T-helper 2 cell (primary cell): ENCODE measurements around the gene ZDHHC5.

ENCODE experiments used
- DNase-seq, 5 experiments: peaks; one replicate each; pipeline versions ENCODE4 v3.0.0 to v3.0.0-alpha.2; 2012 to 2022
- total RNA-seq, 2 donors: gene quantifications; one replicate each; lab custom pipeline; 2026; lab: John Stamatoyannopoulos, UW

Gene ZDHHC5, protein sequence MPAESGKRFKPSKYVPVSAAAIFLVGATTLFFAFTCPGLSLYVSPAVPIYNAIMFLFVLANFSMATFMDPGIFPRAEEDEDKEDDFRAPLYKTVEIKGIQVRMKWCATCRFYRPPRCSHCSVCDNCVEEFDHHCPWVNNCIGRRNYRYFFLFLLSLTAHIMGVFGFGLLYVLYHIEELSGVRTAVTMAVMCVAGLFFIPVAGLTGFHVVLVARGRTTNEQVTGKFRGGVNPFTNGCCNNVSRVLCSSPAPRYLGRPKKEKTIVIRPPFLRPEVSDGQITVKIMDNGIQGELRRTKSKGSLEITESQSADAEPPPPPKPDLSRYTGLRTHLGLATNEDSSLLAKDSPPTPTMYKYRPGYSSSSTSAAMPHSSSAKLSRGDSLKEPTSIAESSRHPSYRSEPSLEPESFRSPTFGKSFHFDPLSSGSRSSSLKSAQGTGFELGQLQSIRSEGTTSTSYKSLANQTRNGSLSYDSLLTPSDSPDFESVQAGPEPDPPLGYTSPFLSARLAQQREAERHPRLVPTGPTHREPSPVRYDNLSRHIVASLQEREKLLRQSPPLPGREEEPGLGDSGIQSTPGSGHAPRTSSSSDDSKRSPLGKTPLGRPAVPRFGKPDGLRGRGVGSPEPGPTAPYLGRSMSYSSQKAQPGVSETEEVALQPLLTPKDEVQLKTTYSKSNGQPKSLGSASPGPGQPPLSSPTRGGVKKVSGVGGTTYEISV
- total RNA-seq: 69.8 to 80.3 reads per million in 2 donors

GRCh38 chr11:57667736-57668433 is at the start of gene ZDHHC5:
Gene ZDHHC5, plus strand, starts transcription at chr11:57668114. Its CDS starts 4,977 bp downstream, at chr11:57673091.
- DNase-seq: peak; percentile 98 to 100 (median 100)

DNA sequence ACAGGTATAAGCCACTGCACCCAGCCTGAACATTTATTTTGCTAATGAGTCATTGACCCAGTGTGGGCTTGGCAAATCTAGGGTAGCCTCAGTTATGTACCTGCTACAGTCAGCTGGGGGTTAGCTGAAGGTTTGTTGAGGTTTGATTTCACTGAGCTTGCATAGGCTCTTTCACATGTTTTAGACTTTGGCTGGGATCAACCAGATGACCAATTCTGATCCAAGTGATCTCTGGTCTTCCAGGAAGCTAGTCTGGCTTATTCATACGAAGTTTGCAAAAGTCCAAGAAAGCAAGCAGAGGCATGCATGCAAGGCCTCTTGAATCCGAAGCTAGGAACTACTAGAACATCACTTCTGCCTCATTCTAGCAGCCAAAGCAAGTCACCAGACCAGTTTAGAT is 49.5 kb upstream of the ZDHHC5 start:
- no peak for DNase-seq

DNA sequence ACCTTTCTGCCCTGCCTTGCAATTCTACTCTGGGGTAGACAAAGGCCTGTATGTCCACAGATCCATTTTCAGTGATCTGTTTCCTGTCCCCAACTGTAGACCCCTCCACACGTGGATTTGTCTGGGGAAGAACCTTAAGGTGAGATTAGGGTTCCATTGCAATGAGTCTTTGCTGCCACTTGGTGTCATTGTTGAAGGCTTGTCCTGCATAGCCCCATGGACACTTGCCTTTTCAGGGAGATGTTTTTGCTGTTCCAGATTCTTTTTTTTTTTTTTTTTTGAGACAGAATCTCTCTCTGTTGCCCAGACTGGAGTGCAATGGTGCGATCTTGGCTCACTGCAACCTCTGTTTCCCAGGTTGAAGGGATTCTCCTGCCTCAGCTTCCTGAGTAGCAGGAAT is 48.6 kb upstream of the ZDHHC5 start:
- no peak for DNase-seq

GRCh38 chr11:57620467-57620866 is 47.4 kb upstream of the ZDHHC5 start:
- DNase-seq: no peak

DNA sequence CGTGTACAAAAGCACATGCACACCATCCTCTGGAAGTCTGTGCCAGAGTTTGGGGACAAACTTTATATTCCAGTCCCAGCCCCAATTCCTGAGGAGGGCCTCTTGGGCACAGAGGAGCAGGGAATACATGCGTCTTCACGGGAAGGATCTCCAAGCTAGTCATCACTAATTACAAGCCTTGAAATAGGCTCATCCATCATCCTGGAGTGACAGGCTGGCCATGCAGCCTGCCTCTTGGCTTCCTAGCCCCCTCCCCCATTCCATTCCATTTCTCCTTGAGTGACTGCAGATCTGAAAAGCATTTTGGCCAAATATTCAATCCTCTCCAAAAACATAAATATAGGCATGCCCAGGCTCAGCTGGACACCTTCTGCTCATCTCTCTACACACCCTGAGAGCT is 45.7 kb upstream of the ZDHHC5 start:
- no peak for DNase-seq

GRCh38 chr11:57624864-57625263 is 43.0 kb upstream of the ZDHHC5 start:
- no peak for DNase-seq

DNA sequence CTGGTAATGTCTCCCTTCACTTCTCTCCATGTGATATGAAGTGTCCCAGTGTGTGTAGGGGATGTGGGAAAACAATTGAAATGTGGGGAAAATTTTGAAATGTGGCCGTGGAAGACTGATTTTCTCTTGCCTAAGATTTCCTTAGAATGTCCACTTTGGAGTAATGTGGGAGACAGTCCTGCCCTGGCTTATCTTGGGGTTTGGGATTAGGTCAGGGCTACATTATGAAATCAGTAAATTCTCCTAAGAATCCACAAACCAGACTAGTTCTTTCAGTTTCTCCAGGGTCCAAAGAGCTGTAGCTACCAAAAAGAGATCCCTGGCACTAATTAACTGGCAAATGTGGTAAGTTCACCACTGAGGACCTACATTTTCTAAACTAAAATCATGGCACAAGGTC is 41.0 kb upstream of the ZDHHC5 start:
- DNase-seq: no peak

DNA sequence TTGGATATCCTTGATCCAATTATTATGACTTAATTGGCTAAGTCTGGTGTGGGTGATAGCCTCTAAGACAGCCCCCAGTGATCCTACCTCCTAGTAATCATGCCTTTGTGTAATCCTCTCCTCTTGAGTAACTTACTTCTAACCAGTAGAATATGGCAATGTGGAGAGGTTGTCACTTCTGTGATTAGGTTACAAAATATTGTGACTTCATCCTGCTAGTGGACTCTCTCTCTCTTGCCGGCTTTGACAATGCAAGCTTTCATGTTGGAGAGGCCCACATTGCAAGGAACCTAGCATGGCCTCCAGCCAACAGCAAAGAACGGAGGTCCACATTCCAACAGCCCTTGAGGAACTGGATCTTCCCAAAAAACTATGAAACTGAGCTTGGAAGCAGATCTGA is 37.7 kb upstream of the ZDHHC5 start:
- no peak for DNase-seq

DNA sequence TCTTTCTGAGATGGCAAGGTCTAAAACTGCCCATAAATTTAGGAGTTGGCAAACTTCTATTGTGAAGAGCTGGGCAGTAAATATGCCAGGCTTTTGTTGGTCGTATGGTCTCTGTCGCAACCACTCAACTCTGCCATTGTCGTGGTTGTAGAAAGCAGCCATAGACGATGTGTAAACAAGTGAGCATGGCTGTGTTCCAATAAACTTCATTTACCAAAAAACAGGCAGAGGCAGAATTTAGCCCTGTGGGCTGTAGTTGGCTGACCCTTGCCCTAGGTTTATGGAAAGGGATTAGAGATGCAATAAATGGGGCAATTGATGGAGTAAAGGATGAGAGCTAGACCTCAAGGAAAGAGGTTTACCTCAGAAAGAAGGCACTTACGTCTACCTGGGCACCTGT is 35.8 kb upstream of the ZDHHC5 start:
- no peak for DNase-seq

DNA sequence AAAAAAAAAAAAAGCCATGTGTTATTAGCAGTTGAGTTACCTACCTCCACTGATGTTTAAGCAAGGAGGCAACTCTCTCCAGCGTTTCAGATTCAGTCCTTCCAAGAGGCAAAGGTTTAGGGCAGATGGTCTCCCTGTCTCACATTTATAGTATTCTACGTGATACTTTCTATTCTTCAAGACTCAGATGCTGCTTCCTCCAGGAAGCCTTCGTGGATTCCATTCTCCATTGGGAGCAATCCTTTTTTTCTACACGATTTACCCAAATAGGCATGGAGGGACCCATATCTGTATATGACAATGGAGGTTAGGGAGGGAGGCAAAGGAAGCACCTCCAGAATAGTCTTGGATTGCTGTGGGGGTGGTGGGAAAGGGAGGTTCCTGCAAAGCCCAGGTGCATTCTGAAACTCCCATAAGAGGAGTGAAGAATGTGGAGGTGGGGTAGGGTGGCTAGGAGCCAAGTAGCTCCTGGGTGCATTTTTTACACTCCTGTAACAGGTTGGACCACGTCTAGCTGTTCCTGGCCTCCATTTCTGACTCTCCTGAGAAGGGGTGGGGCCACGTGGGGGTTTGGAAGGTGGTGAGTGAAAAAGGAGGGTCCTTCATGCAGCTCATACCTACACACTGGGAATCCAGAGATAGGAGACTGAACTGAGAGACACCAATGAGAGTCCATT is 34.4 kb upstream of the ZDHHC5 start:
- no peak for DNase-seq

DNA sequence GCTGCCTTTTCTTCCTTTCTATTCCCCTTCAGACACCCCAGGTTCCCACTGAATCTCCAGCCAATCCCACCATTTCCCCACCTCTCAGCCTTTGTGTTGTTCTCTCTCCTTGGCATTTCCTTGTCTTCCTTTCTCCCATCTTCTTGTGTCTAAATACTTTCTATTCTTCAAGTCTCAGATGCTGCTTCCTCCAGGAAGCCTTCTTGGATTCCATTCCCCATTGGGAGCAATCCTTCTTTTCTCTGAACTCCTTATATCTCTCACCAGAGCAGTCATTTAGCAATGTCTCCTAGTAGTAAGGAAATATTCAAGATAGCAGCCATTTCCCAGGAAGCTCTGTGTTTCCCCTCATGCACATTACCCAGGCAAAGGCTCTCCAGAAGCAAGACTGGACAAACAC is 33.6 kb upstream of the ZDHHC5 start:
- no peak for DNase-seq

- no peak for DNase-seq
These were observed 32.7 kb upstream of the ZDHHC5 start for GRCh38 chr11:57635246-57635645.

DNA sequence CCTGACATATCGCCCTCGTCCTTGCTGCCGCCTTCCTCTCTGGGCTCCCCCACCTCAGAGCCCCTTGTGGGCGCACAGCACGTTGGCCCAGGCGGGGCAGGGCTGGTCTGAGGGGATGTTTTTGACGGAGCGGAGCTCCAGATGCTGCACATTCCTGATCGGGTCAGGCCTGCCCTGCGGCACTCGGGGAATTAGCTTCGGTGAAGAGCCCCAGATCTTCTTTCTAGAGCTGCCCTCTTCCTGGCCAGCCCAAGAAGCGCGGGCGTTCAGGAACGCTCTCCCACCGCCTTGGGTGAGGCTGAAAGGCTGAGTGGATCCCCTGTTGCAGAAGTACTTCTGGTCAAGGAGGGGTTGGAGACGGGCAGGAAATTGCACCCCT is 30.3 kb upstream of the ZDHHC5 start:
- no peak for DNase-seq

DNA sequence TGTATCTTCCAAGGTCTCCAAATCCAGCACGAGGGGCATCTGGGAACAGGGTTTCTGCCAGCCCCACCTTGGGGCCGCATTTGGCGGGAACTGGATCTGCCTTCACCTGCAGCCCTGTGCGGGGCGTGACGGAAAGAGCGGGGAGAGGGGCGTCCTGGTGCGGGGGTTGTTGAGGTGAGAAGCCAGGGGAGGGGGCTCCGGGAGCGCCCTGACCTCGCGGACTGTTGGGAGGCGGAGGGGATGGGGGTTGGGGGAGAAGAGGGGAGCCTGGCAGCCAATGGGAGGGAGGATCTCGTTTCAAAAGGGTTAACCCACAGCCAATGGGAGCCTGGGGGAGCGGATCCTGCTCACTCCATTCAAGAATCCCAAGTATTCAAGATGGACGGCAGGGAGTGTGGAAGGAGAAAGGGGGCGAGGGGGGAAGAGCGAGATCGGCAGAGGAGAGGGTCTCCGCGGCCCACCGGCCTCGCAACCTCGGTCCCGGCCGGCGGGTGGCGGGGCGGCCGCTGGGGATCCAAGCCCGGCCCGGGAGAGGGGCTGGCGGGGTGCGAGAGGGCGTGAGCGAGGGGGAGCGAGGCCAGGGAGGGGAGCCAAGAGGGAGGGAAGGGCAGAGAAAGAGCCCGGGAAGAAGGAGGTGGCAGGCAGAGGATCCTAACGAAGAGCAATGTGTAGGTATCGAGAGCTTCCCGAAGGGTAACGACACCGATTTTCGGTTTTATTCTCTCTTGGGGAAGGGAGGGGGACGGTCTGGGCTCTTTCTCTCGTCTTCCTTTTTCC is 29.7 kb upstream of the ZDHHC5 start:
- no peak for DNase-seq

GRCh38 chr11:57638811-57639320 is 29.0 kb upstream of the ZDHHC5 start:
- DNase-seq: peak in 1 of 5 experiments; percentile 57

- DNase-seq: no peak
These were observed 28.4 kb upstream of the ZDHHC5 start for GRCh38 chr11:57639321-57640067.

DNA sequence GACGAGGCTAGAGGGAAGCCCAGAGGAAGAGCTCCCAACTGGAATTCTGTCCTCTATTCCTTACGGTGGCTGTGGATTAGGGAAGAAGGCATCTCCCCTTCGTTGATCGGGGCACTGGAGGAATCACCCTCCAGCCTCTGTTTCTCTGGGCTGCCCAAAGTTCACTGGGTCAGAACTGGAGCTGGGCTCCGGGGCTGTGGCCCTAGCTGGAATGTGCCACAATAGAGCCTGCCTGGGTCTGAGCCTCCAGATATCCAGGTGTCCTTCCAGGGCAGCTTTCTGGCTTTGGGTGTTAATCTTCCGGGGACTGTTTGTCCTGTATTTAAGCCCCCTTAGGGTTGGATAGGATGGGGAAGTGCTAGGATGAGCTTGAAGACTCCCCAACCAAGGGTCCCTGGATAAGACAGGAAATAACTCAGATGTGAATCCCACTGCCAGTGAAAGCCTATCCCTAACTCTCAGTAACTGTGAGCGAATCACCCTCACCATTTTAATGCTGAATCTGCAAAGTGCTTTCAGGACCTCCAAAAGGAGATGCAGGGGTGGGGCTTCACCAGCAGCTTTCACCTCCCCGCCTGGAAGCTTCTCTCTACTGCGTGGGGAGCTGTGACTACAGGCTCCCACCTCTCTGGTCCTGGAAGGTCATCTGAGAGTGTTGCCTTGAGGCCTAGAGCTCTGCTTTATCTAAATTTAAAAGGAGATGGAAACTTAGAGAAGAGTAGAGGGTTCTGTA is 27.7 kb upstream of the ZDHHC5 start:
- DNase-seq: no peak

GRCh38 chr11:57641011-57641807 is 26.7 kb upstream of the ZDHHC5 start:
- DNase-seq: peak in 1 of 5 experiments; percentile 57

GRCh38 chr11:57643802-57644201 is 24.1 kb upstream of the ZDHHC5 start:
- DNase-seq: no peak
